ENCODE measurements around the gene B4GALNT3. TPM values are rescaled to one million over a fixed set of nuclear protein-coding genes. Genes with fewer than 3 reads are reported as not detected.

Gene B4GALNT3
- total RNA-seq, 1 donor from 2014 or later, result 7.0 TPM

DNA sequence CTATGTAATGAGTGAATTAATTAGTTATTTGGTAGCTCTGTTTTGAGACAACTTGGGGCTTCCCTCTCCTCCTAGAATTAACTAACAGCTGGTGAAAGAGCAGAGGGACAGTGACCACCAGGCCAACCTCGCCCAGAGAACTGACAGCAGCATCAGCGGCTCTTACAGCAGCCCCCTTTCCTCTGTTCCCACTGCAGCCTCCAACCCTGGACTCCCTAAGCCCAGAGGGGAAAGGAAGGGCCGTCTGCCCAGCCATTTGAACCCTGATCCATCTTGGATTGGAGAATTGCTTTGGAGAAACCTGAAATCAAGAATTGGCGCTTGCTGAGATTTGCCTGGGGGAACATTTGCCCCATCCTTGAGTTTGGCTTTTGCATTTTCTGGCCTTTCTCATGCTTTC is 45.5 kb downstream of the B4GALNT3 start:
- DNase-seq (ENCODE audit: low spot score in 2 of 2, unreplicated experiment in 2 of 2), result no peak

DNA sequence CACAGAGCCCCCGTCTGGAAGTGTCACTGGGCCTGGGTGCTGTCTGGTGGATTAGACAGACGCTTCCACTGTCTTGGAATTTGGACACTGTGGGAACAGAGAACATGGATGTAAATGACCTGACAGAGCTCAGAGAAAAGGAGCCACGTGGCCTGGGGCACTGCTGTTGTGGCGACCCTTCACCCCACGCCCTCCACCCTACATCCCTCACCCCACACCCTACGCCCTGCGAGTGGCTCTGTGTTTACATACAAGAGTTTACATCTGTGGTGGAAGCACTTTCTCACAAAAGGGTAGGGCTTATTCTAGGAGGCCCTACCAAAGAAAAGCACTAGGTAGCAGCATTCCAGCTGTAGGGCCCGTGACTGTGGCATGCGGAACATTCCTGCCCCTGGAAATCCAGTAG is 47.7 kb downstream of the B4GALNT3 start:
- H3K36me3 Mint-ChIP-seq, result no peaks in the 10 kb centered on the region
- DNase-seq (ENCODE audit: low spot score in 2 of 2, unreplicated experiment in 2 of 2), result no peak
- no peaks in the 10 kb centered on the region for H3K9me3 Mint-ChIP-seq
- H3K4me3 Mint-ChIP-seq, result no peak overlapping the region
- no peak overlapping the region for H3K27ac Mint-ChIP-seq
- H3K4me1 Mint-ChIP-seq, result peaks cover 12% of the 10 kb centered on the region
- TF ChIP-seq, protein P1, sequence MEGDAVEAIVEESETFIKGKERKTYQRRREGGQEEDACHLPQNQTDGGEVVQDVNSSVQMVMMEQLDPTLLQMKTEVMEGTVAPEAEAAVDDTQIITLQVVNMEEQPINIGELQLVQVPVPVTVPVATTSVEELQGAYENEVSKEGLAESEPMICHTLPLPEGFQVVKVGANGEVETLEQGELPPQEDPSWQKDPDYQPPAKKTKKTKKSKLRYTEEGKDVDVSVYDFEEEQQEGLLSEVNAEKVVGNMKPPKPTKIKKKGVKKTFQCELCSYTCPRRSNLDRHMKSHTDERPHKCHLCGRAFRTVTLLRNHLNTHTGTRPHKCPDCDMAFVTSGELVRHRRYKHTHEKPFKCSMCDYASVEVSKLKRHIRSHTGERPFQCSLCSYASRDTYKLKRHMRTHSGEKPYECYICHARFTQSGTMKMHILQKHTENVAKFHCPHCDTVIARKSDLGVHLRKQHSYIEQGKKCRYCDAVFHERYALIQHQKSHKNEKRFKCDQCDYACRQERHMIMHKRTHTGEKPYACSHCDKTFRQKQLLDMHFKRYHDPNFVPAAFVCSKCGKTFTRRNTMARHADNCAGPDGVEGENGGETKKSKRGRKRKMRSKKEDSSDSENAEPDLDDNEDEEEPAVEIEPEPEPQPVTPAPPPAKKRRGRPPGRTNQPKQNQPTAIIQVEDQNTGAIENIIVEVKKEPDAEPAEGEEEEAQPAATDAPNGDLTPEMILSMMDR (IDR thresholded peaks at IDR 0.05; ENCODE audit: unreplicated experiment), result no peak
- peaks cover 40% of the 10 kb centered on the region for H3K27me3 Mint-ChIP-seq (ENCODE audit: low read depth)

More for the DNA sequence above, 45.5 kb downstream of the B4GALNT3 start:
- Mint-ChIP-seq H3K9me3 (no peaks in the 10 kb centered on the region), H3K36me3 (no peaks in the 10 kb centered on the region), H3K27ac (no peak overlapping the region), H3K4me1 (peaks cover 12% of the 10 kb centered on the region), H3K4me3 (no peak overlapping the region), H3K27me3 (ENCODE audit: low read depth) (peaks cover 44% of the 10 kb centered on the region)
- TF ChIP-seq, protein P1 (IDR thresholded peaks at IDR 0.05; ENCODE audit: unreplicated experiment), result no peak

DNA sequence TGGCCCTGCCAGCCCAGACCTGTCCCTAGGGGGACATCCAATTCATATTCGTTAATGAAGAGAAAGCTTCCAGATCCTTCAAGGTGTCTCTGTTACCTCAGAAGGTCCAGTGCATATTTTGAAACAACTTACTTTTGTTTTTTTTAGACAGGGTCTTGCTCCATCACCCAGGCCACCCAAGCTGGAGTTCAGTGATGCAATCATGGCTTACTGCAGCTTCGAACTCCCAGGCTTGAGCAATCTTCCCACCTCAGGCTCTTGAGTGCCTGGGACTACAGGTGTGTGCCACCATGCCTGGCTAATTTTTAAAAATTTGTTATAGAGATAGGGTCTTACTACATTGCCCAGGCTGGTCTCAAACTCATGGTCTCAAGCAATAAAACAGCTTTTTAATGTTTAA is 48.4 kb downstream of the B4GALNT3 start:
- Mint-ChIP-seq H3K27ac (no peak overlapping the region), H3K36me3 (no peaks in the 10 kb centered on the region)

DNA sequence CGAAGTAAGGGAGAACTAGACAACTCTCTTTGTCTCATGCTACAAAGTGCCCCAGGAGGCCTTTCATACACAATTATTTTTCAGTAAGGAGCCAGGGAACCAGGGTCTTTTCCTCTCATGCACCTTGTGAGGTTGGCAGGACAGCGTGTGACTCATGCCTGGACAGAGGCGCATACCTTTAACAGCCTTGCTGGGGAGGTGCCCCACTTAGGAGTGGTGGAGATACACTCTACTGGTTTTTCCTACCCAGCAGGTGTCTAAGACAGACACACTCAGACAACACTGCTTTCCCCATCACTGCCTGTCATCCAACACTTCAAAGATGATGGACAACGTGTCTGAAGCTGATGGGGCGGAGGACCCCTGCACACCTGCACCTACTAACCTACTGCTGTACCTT is 49.1 kb downstream of the B4GALNT3 start:
- Mint-ChIP-seq H3K27me3 (ENCODE audit: low read depth) (peaks cover 37% of the 10 kb centered on the region), H3K36me3 (no peaks in the 10 kb centered on the region), H3K9me3 (peaks cover 8% of the 10 kb centered on the region), H3K4me3 (no peak overlapping the region), H3K27ac (no peak overlapping the region), H3K4me1 (peaks cover 9% of the 10 kb centered on the region)
- DNase-seq (ENCODE audit: low spot score in 2 of 2, unreplicated experiment in 2 of 2), result no peak
- TF ChIP-seq, protein P1 (IDR thresholded peaks at IDR 0.05; ENCODE audit: unreplicated experiment), result no peak

More for the DNA sequence above, 48.4 kb downstream of the B4GALNT3 start:
- peaks cover 3% of the 10 kb centered on the region for H3K9me3 Mint-ChIP-seq
- H3K4me1 Mint-ChIP-seq, result peaks cover 9% of the 10 kb centered on the region
- TF ChIP-seq, protein P1 (IDR thresholded peaks at IDR 0.05; ENCODE audit: unreplicated experiment), result no peak
- H3K4me3 Mint-ChIP-seq, result no peak overlapping the region
- DNase-seq (ENCODE audit: low spot score in 2 of 2, unreplicated experiment in 2 of 2), result no peak
- peaks cover 39% of the 10 kb centered on the region for H3K27me3 Mint-ChIP-seq (ENCODE audit: low read depth)

DNA sequence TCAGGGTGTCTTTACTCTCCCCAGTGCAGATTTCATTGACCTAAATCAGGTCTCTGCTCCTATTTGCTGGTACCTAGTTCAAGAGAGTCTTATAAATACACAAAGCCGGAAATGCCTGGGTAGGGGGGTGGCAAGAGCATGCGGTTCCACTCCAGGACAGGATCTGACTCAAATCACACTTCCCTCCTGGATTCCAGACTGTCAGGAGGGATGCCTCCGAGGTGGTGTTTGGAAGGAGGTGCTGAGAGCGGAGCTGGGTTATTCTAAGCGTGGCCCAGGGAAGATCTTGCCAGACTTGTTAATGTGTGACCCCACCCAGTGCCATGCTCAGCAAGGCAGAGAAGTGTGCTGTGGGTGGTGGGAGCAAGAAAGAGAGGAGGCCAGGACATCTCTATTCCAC is 49.8 kb downstream of the B4GALNT3 start:
- Mint-ChIP-seq H3K27ac (no peak overlapping the region), H3K9me3 (peaks cover 8% of the 10 kb centered on the region), H3K27me3 (ENCODE audit: low read depth) (peaks cover 37% of the 10 kb centered on the region), H3K4me3 (no peak overlapping the region), H3K36me3 (no peaks in the 10 kb centered on the region), H3K4me1 (peaks cover 9% of the 10 kb centered on the region)
- TF ChIP-seq, protein P1 (IDR thresholded peaks at IDR 0.05; ENCODE audit: unreplicated experiment), result no peak
- no peak for DNase-seq (ENCODE audit: low spot score in 2 of 2, unreplicated experiment in 2 of 2)
